PC-3 (cell line): Measurements from ENCODE around the gene TTC7B.

Source experiments
- EZH2 ChIP-seq: fragments of 300-600 bp; sonication (generic); IDR thresholded peaks from one replicate; pipeline ENCODE4 v1.6.1; 2017; ENCODE audit warnings: antibody characterized with exemption, mild to moderate bottlenecking, low read length; ENCODE audit not compliant: unreplicated experiment
- EZH2phosphoT487 ChIP-seq: fragments of 300-600 bp; sonication (generic); IDR thresholded peaks from 2 replicates; pipeline ENCODE4 v1.6.1; 2018; ENCODE audit warnings: mild to moderate bottlenecking, antibody characterized with exemption, low read length, borderline replicate concordance
- TF ChIP-seq, protein P1 (sequence below): fragments of 300-600 bp; sonication (generic); conservative IDR thresholded peaks from 2 replicates; pipeline ENCODE4 v1.5.1; 2017; ENCODE audit warnings: antibody characterized with exemption, low read depth, mild to moderate bottlenecking, low read length

DNA sequence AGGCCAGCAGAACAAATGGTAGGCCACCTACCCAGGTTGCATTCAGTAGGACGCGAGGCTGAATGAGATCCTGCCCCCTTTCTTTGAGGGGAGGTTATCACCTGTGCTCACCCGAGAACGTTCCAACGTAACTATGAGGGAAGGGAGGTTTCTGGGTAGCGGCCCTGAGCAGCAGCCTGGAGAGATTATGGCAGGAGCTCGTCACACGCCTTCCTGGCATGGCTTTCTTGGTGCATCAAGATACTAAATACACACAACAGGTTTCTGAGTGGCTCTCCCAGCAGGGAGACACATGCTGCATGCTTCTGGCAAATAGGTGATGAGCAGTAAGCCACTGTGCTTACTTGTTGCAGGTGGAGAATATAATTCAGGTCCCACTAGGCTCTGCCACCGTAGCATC lies 271.7 kb downstream of the TTC7B start:
- TF ChIP-seq, protein P1, sequence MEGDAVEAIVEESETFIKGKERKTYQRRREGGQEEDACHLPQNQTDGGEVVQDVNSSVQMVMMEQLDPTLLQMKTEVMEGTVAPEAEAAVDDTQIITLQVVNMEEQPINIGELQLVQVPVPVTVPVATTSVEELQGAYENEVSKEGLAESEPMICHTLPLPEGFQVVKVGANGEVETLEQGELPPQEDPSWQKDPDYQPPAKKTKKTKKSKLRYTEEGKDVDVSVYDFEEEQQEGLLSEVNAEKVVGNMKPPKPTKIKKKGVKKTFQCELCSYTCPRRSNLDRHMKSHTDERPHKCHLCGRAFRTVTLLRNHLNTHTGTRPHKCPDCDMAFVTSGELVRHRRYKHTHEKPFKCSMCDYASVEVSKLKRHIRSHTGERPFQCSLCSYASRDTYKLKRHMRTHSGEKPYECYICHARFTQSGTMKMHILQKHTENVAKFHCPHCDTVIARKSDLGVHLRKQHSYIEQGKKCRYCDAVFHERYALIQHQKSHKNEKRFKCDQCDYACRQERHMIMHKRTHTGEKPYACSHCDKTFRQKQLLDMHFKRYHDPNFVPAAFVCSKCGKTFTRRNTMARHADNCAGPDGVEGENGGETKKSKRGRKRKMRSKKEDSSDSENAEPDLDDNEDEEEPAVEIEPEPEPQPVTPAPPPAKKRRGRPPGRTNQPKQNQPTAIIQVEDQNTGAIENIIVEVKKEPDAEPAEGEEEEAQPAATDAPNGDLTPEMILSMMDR: no peak
- TF ChIP-seq EZH2 (no peak), EZH2phosphoT487 (no peak)
